NCI-H1417 (cell line): ENCODE measurements around the gene PSMB9.

ENCODE experiments used
- DNase-seq, 3 experiments: peaks; one replicate each; lab custom pipeline; 2025; lab: John Stamatoyannopoulos, UW

Gene PSMB9

GRCh38 chr6:32905078-32905477, 51.1 kb downstream of the PSMB9 start:
- DNase-seq = no peak

GRCh38 chr6:32906539-32906938, 52.5 kb downstream of the PSMB9 start:
- no peak for DNase-seq

GRCh38 chr6:32908897-32909296, 54.9 kb downstream of the PSMB9 start:
- no peak for DNase-seq
